GM12874 (cell line): ENCODE measurements around the gene CTLA4.

Experiments
- TF ChIP-seq, protein P1 (sequence below): IDR thresholded peaks from 2 replicates; pipeline ENCODE4 v1.5.1; 2011; ENCODE audit warnings: low read depth, mild to moderate bottlenecking, control low read depth, low read length, moderate library complexity; ENCODE audit not compliant: insufficient read depth

The CTLA4 gene

DNA sequence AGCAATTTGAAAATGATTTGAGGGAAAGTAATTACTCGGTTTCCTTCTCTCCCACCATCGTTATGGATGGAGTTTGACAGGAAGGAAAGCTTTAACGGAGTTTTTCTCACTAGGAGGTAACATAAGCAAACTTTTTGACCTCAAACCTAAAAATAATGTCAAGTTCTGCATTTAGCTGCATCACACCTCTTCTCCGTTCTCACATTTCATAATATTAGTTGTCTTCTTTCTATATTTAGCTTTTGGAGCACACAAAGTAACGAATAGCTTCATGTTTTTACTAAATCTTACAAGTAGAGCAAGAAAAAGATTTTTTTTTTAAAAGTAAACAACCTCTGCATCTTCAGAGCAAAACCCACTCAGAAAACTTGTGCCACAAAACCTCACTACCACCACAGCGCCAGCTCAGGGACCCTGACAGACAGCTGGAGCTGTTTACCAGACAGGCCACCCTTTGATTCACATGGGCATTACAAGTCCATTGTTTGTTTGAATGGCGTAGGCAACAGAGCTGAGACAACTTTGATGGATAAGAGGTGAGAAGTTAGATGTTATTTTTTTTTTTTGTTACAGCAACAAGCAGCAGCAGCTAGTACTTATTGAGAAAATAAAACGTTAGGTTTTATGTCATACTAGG lies 47.1 kb downstream of the CTLA4 start:
- TF ChIP-seq, protein P1, sequence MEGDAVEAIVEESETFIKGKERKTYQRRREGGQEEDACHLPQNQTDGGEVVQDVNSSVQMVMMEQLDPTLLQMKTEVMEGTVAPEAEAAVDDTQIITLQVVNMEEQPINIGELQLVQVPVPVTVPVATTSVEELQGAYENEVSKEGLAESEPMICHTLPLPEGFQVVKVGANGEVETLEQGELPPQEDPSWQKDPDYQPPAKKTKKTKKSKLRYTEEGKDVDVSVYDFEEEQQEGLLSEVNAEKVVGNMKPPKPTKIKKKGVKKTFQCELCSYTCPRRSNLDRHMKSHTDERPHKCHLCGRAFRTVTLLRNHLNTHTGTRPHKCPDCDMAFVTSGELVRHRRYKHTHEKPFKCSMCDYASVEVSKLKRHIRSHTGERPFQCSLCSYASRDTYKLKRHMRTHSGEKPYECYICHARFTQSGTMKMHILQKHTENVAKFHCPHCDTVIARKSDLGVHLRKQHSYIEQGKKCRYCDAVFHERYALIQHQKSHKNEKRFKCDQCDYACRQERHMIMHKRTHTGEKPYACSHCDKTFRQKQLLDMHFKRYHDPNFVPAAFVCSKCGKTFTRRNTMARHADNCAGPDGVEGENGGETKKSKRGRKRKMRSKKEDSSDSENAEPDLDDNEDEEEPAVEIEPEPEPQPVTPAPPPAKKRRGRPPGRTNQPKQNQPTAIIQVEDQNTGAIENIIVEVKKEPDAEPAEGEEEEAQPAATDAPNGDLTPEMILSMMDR, result no peak

DNA sequence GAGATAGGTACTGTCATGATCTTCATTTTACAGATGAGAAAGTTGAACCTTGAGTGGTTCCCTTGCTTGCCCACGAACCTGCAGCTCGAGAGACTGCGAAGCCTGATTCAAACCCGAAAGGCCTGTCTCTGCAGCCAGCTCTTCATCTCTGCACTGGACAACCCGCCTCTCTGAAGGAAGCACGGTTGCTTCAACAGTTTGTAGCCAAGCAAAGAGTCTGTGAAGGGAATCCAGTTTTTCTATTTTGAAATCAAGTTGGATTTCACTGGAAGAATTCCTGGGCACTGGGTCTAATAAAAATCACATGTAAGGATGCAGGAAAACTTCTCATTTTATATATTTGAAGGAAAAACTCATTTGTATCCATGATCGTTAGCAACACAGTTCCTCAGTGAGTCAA lies 47.7 kb downstream of the CTLA4 start:
- TF ChIP-seq, protein P1, result no peak

DNA sequence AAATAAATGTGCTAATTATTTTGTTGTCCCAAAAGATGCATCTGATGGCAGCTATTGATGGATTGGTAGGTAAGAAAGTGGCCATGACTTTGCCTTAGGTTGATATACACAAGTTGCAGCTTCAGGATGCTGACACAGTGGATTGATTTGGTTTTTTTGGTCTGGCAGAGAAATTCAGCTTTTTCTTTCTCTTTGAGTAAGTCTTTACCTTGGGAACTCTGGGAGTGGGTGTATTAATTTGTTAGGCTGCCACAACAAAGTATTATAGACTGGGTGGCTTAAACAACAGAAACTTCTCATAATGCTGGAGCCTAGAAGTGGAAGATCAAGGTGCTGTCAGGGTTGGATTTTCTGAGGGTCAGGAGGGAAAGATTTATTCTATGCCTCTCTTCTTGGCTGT lies 49.2 kb downstream of the CTLA4 start:
- TF ChIP-seq, protein P1, result no peak

DNA sequence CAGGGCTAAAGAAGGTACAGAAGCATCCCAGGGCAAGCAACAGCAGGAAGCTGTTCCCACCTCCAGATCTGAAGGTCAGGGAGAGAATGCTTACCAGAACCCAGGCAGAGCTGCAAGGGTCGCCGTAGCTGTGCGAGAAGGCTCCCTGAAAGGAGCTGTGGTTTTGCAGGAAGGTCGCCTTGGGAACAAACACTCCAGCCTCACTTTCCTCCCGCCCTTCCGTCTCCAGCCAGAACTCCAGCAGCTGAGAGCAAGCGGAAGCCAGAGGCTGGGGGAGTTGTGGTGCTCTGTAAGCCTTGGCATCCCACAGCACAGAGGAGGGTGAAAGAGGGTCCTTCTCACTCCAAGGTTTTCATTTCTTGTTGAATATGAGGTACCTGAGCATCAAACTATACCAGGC lies 50.7 kb downstream of the CTLA4 start:
- TF ChIP-seq, protein P1, result no peak

DNA sequence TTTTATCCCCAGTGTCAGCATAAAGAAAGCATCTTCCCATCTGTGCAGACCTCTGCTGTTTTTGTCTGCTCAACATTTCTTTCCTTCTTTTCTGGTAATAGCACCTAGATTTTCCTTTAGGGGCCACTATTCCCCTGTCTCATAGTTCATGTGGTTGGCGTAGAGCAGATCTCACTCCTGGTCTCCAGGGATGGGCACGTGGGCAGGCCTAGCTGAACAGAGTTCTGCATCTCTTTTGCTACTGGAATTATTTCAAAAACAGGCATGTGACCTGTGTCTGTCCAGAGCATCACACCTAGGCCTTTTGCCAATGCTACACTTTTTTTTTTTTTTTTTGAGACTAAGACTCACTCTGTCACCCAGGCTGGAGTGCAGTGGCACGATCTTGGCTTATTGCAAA lies 51.3 kb downstream of the CTLA4 start:
- TF ChIP-seq, protein P1, result no peak
